H9 (cell line): ENCODE results near the gene CAMTA1. TPM values are rescaled to one million over a fixed set of nuclear protein-coding genes. Genes with fewer than 3 reads are reported as not detected.

ENCODE experiments used
- DNase-seq: peaks from one replicate; pipeline ENCODE4 v3.0.0-alpha.2; 2017
- H2AFZ ChIP-seq: one replicate; pipeline ENCODE4 v1.6.1; 2013; ENCODE audit warnings: mild to moderate bottlenecking, low read length, control low read depth, moderate library complexity
- H2AK5ac ChIP-seq: 2 replicates; pipeline ENCODE4 v1.6.1; 2013; ENCODE audit warnings: low read length, control low read depth, mixed read lengths; ENCODE audit not compliant: insufficient read length
- H2BK120ac ChIP-seq: one replicate; pipeline ENCODE4 v1.6.1; 2013; ENCODE audit warnings: low read depth, mild to moderate bottlenecking, low read length, control low read depth, inconsistent platforms; ENCODE audit not compliant: poor library complexity, severe bottlenecking
- H2BK12ac ChIP-seq: 2 replicates; pipeline ENCODE4 v1.6.1; 2013; ENCODE audit warnings: low read length, control low read depth, mixed read lengths, low read depth; ENCODE audit not compliant: insufficient read length
- H2BK15ac ChIP-seq: 2 replicates; pipeline ENCODE4 v1.6.1; 2013; ENCODE audit warnings: low read depth, low read length, control low read depth
- H2BK20ac ChIP-seq: one replicate; pipeline ENCODE4 v1.6.1; 2013; ENCODE audit warnings: low read depth, mild to moderate bottlenecking, low read length, control low read depth, inconsistent platforms; ENCODE audit not compliant: poor library complexity, severe bottlenecking
- H2BK5ac ChIP-seq: 2 replicates; pipeline ENCODE4 v1.6.1; 2013; ENCODE audit warnings: low read length, control low read depth, mixed read lengths; ENCODE audit not compliant: insufficient read length
- H3K14ac ChIP-seq: 2 replicates; pipeline ENCODE4 v1.6.1; 2013; ENCODE audit warnings: low read length, control low read depth; ENCODE audit not compliant: insufficient read depth
- H3K18ac ChIP-seq: 2 replicates; pipeline ENCODE4 v1.6.1; 2013; ENCODE audit warnings: low read depth, mild to moderate bottlenecking, mixed read lengths, low read length, control low read depth; ENCODE audit not compliant: insufficient read length
- H3K23ac ChIP-seq: 2 replicates; pipeline ENCODE4 v1.6.1; 2013; ENCODE audit warnings: low read length, control low read depth, mixed read lengths, low read depth; ENCODE audit not compliant: insufficient read length
- H3K23me2 ChIP-seq: 2 replicates; pipeline ENCODE4 v1.6.1; 2013; ENCODE audit warnings: low read depth, mild to moderate bottlenecking, mixed read lengths, low read length, control low read depth; ENCODE audit not compliant: insufficient read length, poor library complexity, severe bottlenecking
- H3K27ac ChIP-seq: 2 replicates; pipeline ENCODE4 v1.5.1; 2013; ENCODE audit warnings: low read length, control low read depth, mixed read lengths, low read depth; ENCODE audit not compliant: insufficient read length
- H3K27me3 ChIP-seq: 2 replicates; pipeline ENCODE4 v1.6.1; 2013; ENCODE audit warnings: low read length, control low read depth, inconsistent platforms; ENCODE audit not compliant: insufficient read depth
- H3K4ac ChIP-seq: 2 replicates; pipeline ENCODE4 v1.6.1; 2013; ENCODE audit warnings: low read depth, mild to moderate bottlenecking, control low read depth, inconsistent platforms, low read length, moderate library complexity
- H3K4me1 ChIP-seq: 2 replicates; pipeline ENCODE4 v1.6.1; 2013; ENCODE audit warnings: low read length, control low read depth, inconsistent platforms; ENCODE audit not compliant: insufficient read depth
- H3K4me2 ChIP-seq: 2 replicates; pipeline ENCODE4 v1.6.1; 2013; ENCODE audit warnings: low read length, control low read depth, mixed read lengths; ENCODE audit not compliant: insufficient read length, insufficient read depth
- H3K56ac ChIP-seq: 2 replicates; pipeline ENCODE4 v1.6.1; 2013; ENCODE audit warnings: low read depth, mild to moderate bottlenecking, mixed read lengths, low read length, control low read depth; ENCODE audit not compliant: insufficient read length
- H3K79me1 ChIP-seq: 2 replicates; pipeline ENCODE4 v1.6.1; 2013; ENCODE audit warnings: low read depth, mild to moderate bottlenecking, moderate library complexity, low read length, control low read depth, inconsistent platforms; ENCODE audit not compliant: insufficient read depth, poor library complexity, severe bottlenecking
- H3K79me2 ChIP-seq: 2 replicates; pipeline ENCODE4 v1.6.1; 2013; ENCODE audit warnings: low read length, control low read depth, inconsistent platforms; ENCODE audit not compliant: insufficient read depth
- H3K9ac ChIP-seq: 2 replicates; pipeline ENCODE4 v1.6.1; 2013; ENCODE audit warnings: low read length, control low read depth, mixed read lengths; ENCODE audit not compliant: insufficient read length; ENCODE audit errors: extremely low read depth
- H3K9me3 ChIP-seq: one replicate; pipeline ENCODE4 v1.6.1; 2013; ENCODE audit warnings: low read depth, low read length, inconsistent platforms; ENCODE audit not compliant: control insufficient read depth
- H3T11ph ChIP-seq: one replicate; pipeline ENCODE4 v1.6.1; 2013; ENCODE audit warnings: mild to moderate bottlenecking, low read length, control low read depth, inconsistent platforms
- H4K20me1 ChIP-seq: one replicate; pipeline ENCODE4 v1.6.1; 2013; ENCODE audit not compliant: control insufficient read depth, insufficient read length, insufficient read depth
- H4K5ac ChIP-seq: 2 replicates; pipeline ENCODE4 v1.6.1; 2013; ENCODE audit warnings: low read depth, mild to moderate bottlenecking, mixed read lengths, low read length, control low read depth; ENCODE audit not compliant: insufficient read length
- H4K8ac ChIP-seq: replicated peaks from 2 replicates; pipeline ENCODE4 v1.6.1; 2013; ENCODE audit warnings: low read length, control low read depth, mixed read lengths, low read depth; ENCODE audit not compliant: insufficient read length
- H4K91ac ChIP-seq: 2 replicates; pipeline ENCODE4 v1.6.1; 2013; ENCODE audit warnings: low read depth, mild to moderate bottlenecking, moderate library complexity, mixed read lengths, low read length, control low read depth; ENCODE audit not compliant: insufficient read length
- H3K27ac Mint-ChIP-seq, 3 experiments: 2 replicates in 2 of 3; 3 replicates in 1 of 3; pipeline ENCODE4 v1.8.0; 2020 to 2021; ENCODE audit warnings: mixed read lengths in 3 of 3, mild to moderate bottlenecking in 1 of 3, moderate library complexity in 1 of 3
- H3K27me3 Mint-ChIP-seq: 2 replicates; pipeline ENCODE4 v1.8.0; 2021; ENCODE audit warnings: low read depth, mild to moderate bottlenecking, moderate library complexity, mixed read lengths
- H3K36me3 Mint-ChIP-seq, 3 experiments: 2 replicates in 2 of 3; 3 replicates in 1 of 3; pipeline ENCODE4 v1.8.0; 2020 to 2021; ENCODE audit warnings: low read depth in 3 of 3, mixed read lengths in 3 of 3; ENCODE audit not compliant: insufficient read depth in 1 of 3
- H3K4me1 Mint-ChIP-seq, 2 experiments: 2 replicates each; pipeline ENCODE4 v1.8.0; 2020; ENCODE audit warnings: mixed read lengths in 2 of 2
- H3K4me3 Mint-ChIP-seq, 2 experiments: 2 replicates in 1 of 2; 3 replicates in 1 of 2; pipeline ENCODE4 v1.8.0; 2020 to 2021; ENCODE audit warnings: mild to moderate bottlenecking in 2 of 2, mixed read lengths in 2 of 2, moderate library complexity in 1 of 2
- H3K9me3 Mint-ChIP-seq, 2 experiments: 2 replicates in 1 of 2; 3 replicates in 1 of 2; pipeline ENCODE4 v1.8.0; 2020; ENCODE audit warnings: mild to moderate bottlenecking in 2 of 2, mixed read lengths in 2 of 2, moderate library complexity in 1 of 2
- WGBS: extraction: QIAGEN DNeasy Blood & Tissue Kit; methylation state at CpG from one replicate; pipeline ENCODE4 v1.1.7; 2013; ENCODE audit warnings: missing lambda C conversion rate, low lambda C conversion rate, mixed read lengths; ENCODE audit not compliant: insufficient read length; ENCODE audit errors: extremely low coverage; 5-methylcytosine and 5-hydroxymethylcytosine counted together
- total RNA-seq: library from RNA; stranded (reverse); gene quantifications from 2 replicates; pipeline ENCODE4 v1.2.1, GENCODE V29; 2021
- TF ChIP-seq, protein P1 (sequence below): fragments of 200-600 bp; sonication (generic); conservative IDR thresholded peaks from 3 replicates; pipeline ENCODE4 v1.8.0; 2021; ENCODE audit warnings: antibody characterized with exemption, mild to moderate bottlenecking

CAMTA1 gene
- total RNA-seq, 1 experiment from 2014 or later: 115 TPM

DNA sequence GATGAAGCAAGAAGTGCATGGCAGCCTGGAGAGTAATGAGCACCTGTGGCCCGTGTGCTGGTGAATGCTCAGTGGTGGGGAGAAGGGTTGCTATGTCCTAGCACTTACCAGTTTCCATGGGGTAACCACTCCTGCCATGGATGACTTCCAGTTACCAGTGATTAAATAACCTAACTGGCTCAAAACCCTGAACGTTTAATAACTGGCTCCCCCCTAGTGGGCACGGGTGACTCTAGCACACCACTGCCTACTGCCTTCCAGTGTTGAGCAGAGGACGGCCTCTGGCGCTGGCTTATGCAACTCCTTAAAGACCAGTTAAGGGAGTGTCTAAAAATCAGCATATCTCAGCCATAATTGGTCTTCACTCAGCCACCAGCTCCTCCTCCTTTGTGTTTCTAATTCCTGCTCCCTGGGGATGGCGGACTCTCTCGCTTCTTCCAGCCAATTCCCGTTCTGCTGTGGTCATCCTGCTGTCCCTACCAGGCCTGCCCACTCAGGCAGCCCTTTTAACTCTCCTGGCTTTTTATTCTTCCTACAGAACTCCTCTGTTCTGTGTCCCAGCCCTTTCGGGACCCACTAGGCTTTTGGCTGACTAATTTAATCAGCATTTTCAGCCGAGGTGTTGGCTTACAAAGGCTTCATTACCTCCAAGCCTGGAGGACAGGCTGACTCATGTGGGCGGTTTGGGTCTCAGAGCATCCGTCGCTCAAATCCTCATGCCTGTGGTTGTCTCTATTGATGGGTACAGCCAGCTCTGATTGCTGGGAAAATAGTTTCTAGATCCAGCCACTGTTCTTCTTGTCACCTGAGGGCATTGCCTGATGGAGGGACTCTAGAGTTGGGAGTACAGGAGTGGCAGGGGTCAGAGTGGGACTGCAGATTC, 332.4 kb downstream of the CAMTA1 start:
- Histone ChIP-seq H2BK120ac (no peak overlapping the region), H3K79me2 (no peaks in the 10 kb centered on the region), H3T11ph (no peak overlapping the region), H3K27me3 (no peaks in the 10 kb centered on the region), H4K91ac (no peak overlapping the region), H4K5ac (no peak overlapping the region), H4K20me1 (no peaks in the 10 kb centered on the region), H3K18ac (no peak overlapping the region), H2BK12ac (no peak overlapping the region), H2BK15ac (no peak overlapping the region), H3K23ac (no peak overlapping the region), H2AFZ (peak overlapping the region; percentile 2), H3K23me2 (no peaks in the 10 kb centered on the region), H3K4ac (no peak overlapping the region; the same call in 1 of the 2 replicates), H3K27ac (peak overlapping the region; percentile 4), H3K14ac (0 out of 2 replicates have a peak overlapping the region, but pooled peaks have one; percentile 13), H3K9me3 (no peaks in the 10 kb centered on the region), H3K79me1 (no peaks in the 10 kb centered on the region), H3K4me1 (no peaks in the 10 kb centered on the region), H3K56ac (no peak overlapping the region), H2BK5ac (no peak overlapping the region), H2BK20ac (peak overlapping the region; percentile 15), H2AK5ac (no peak overlapping the region), H4K8ac (no peak overlapping the region), H3K9ac (no peak overlapping the region), H3K4me2 (peak overlapping the region; percentile 4)
- TF ChIP-seq, protein P1, sequence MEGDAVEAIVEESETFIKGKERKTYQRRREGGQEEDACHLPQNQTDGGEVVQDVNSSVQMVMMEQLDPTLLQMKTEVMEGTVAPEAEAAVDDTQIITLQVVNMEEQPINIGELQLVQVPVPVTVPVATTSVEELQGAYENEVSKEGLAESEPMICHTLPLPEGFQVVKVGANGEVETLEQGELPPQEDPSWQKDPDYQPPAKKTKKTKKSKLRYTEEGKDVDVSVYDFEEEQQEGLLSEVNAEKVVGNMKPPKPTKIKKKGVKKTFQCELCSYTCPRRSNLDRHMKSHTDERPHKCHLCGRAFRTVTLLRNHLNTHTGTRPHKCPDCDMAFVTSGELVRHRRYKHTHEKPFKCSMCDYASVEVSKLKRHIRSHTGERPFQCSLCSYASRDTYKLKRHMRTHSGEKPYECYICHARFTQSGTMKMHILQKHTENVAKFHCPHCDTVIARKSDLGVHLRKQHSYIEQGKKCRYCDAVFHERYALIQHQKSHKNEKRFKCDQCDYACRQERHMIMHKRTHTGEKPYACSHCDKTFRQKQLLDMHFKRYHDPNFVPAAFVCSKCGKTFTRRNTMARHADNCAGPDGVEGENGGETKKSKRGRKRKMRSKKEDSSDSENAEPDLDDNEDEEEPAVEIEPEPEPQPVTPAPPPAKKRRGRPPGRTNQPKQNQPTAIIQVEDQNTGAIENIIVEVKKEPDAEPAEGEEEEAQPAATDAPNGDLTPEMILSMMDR: peak; percentile 56
- Mint-ChIP-seq H3K4me3 (peak overlapping the region; percentile 16 to 35; a peak in 4 of 5 replicates), H3K4me1 (peaks cover 18 to 20% of the 10 kb centered on the region in 2 experiments), H3K27ac (peak overlapping the region; percentile 79 to 99 (median 97); a peak in 6 of 7 replicates), H3K27me3 (peaks cover 6% of the 10 kb centered on the region; the same call in 1 of the 2 replicates), H3K36me3 (peaks cover 3 to 19% (median 8%) of the 10 kb centered on the region in 3 experiments; a peak in 6 of 7 replicates), H3K9me3 (peaks cover 12 to 16% of the 10 kb centered on the region in 2 experiments; a peak in 4 of 5 replicates)
- peak; percentile 84 for DNase-seq
- WGBS: no CpG with 5 or more reads among the region's 13 CpGs
